C4-2B (cell line): ENCODE data around the gene IFNGR1.

Experiments
- ZFX ChIP-seq: fragments of 450-650 bp; IDR thresholded peaks from 2 replicates; pipeline ENCODE4 v1.6.1; 2017
- TF ChIP-seq, protein P1 (sequence below): fragments of 450-650 bp; conservative IDR thresholded peaks from 2 replicates; pipeline ENCODE4 v1.5.1; 2017; ENCODE audit warnings: mild to moderate bottlenecking

DNA sequence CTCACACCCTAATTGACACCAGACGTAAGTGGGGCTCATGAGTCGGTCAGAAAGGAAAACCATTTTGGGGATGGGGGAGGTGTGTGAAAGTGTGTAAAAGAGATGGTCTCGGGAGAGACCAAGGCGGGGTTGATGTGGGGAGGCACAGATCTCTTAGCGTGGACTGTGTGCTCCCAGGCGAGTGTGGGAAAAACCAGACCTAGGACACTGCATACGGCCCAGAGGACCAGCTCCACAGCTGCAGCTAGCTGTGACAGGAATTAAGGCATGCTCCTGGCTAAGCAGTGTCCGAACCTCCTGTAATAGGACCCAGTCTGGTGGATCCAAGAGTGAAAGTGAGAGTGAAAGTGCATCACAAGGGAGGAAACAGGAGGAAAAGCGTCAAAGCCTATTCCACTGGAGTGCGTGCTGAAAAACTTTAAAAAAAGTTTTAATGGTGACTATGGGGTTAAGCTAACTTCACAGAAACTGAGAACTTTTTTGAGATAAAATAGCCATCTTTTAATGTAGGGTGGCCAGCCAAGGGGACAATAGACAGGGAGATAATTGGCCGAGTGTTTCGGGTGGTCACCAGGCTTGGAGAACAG, 55.4 kb downstream of the IFNGR1 start:
- TF ChIP-seq, protein P1, sequence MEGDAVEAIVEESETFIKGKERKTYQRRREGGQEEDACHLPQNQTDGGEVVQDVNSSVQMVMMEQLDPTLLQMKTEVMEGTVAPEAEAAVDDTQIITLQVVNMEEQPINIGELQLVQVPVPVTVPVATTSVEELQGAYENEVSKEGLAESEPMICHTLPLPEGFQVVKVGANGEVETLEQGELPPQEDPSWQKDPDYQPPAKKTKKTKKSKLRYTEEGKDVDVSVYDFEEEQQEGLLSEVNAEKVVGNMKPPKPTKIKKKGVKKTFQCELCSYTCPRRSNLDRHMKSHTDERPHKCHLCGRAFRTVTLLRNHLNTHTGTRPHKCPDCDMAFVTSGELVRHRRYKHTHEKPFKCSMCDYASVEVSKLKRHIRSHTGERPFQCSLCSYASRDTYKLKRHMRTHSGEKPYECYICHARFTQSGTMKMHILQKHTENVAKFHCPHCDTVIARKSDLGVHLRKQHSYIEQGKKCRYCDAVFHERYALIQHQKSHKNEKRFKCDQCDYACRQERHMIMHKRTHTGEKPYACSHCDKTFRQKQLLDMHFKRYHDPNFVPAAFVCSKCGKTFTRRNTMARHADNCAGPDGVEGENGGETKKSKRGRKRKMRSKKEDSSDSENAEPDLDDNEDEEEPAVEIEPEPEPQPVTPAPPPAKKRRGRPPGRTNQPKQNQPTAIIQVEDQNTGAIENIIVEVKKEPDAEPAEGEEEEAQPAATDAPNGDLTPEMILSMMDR = no peak
- TF ChIP-seq ZFX = no peak
